Epithelial cell of esophagus (primary cell): Measurements from ENCODE around the gene SPPL3.
"Not testable (repeated sequence)": the region's sequence is repeated elsewhere in the genome, so short reads cannot be mapped to it uniquely, and the experiment has no call there.

ENCODE experiments used
- DNase-seq: peaks from one replicate; pipeline ENCODE4 v3.0.0; 2010; ENCODE audit warnings: low read depth
- H3K4me3 ChIP-seq: 2 replicates; pipeline ENCODE4 v1.5.1; 2011; ENCODE audit warnings: mild to moderate bottlenecking, low read length, control low read depth
- TF ChIP-seq, protein P1 (sequence below): IDR thresholded peaks from 2 replicates; pipeline ENCODE4 v1.5.1; 2011; ENCODE audit warnings: low read depth, mild to moderate bottlenecking, low read length, control low read depth, inconsistent platforms; ENCODE audit not compliant: insufficient read depth; ENCODE audit errors: missing control alignments

The SPPL3 gene

DNA sequence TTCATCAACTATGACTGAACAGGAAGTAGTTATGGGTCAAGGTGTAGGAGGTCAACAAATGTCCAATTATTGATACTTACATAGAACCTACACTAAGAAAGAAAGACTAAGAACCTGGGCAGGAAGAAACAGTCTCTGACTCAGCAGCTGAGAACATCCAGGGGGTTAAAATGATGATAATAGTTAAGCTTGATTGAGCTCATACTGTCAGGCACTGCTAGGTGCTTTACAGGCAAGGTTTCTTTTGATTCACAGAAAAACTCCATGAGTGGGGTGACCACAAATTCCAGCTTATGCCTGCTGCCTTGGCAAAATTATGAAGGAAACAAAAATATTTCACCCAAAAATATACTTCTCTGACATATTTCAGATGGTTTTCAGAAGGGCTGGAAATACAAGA lies 103.5 kb downstream of the SPPL3 start:
- TF ChIP-seq, protein P1, sequence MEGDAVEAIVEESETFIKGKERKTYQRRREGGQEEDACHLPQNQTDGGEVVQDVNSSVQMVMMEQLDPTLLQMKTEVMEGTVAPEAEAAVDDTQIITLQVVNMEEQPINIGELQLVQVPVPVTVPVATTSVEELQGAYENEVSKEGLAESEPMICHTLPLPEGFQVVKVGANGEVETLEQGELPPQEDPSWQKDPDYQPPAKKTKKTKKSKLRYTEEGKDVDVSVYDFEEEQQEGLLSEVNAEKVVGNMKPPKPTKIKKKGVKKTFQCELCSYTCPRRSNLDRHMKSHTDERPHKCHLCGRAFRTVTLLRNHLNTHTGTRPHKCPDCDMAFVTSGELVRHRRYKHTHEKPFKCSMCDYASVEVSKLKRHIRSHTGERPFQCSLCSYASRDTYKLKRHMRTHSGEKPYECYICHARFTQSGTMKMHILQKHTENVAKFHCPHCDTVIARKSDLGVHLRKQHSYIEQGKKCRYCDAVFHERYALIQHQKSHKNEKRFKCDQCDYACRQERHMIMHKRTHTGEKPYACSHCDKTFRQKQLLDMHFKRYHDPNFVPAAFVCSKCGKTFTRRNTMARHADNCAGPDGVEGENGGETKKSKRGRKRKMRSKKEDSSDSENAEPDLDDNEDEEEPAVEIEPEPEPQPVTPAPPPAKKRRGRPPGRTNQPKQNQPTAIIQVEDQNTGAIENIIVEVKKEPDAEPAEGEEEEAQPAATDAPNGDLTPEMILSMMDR = no peak
- DNase-seq = peak; percentile 10

DNA sequence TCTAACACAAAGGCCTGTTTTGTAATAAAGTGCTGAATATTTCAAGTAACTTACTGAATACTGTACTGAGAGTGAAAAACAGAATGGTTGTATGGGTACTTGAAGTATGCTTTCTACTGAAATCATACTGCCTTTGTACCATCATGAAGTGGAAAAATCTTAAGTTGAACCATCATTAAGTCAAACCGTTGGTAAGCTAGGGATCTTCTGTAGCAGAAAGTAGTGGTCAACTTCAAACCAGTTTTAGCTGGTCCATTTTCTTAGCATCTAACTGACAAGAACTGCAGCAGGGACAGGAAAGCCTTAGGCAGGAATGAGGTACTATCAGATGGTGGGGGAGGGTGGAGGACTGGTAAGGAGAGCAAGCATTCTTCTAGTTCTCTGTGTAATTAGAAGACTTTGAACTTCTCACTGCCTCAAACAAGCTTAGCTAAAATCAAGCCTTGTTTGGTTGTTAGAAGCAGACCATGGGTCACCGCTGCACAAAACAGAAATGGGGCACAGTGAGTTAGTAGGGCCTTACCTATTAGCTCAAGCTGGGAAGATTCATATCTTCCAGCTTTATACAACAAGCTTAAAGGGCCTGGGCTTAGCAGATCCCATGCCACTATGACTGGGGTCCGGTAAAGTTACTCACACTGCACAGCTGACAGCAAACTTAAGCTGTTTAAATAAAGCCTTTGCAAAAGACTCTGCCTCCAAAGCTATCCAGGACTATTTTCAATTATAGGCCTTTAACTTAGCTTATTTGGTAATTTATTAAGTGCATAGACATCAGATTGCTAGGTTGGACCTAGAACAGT lies 104.7 kb downstream of the SPPL3 start:
- TF ChIP-seq, protein P1 = no peak
- H3K4me3 ChIP-seq = no peak overlapping the region

More for the DNA sequence above, 103.5 kb downstream of the SPPL3 start:
- no peak overlapping the region for H3K4me3 ChIP-seq

DNA sequence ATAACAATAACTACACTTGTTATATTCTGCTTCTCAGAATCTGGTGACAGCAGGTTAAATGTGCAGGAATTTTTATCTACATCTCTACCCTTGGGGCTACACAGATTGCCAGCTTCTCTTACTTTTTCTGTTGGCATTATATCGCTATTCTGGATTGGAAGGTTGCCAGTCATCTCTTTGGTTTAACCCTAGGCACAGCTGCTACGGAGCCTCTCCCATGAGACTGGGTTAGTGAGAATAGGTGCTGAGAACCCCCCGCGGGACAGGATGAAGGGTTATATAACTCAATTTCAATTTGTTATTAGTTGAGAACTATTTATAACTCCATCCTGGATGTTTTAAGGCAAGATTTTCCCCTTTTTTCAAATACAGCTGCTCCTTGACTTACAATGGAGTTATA lies 105.5 kb downstream of the SPPL3 start:
- no peak overlapping the region for H3K4me3 ChIP-seq
- no peak for DNase-seq
- TF ChIP-seq, protein P1 = no peak

More for the DNA sequence above, 104.7 kb downstream of the SPPL3 start:
- no peak for DNase-seq

DNA sequence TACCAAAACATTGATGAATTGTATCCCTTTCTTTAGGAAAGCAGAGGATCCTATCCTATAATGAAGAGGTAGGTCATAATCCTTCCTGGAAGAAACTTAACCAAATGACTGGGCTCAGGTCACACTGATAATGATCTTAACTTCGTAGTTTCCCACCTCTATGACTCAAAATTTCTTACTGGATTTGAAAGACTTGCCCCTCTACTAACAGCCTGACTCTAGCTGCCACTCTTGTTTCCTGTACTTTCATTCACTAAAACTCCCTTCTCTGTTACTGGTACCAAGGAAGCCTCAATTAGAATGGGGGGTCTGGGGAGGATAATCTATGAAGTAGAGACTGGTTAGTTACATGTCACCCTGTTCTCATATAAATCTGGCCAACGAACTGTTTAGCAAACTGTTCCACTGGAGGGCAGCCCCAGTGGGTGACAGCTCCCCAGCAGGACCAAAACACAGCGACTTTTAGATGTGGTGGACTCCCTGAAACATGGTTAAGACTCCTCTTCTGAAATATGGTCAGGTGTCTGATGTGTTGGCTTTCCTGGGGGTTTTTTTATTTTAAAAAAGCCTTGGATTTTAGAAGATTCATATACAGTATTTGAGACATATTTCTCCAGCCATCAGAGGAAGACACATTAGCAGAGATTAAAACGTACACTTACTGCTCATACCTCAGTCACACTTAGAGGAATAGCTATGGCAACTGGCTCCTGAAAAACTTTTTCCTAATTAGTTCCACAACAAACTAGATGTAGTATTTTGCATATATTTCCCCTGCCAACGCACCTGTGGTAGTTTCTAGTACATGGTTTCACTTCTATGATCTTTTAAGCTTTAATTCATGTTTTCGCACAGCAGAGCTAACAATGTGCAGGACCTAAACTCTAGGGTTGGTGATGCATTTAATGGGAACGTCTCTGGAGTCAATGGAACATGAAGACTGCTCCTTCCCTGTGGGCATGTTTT lies 106.2 kb downstream of the SPPL3 start:
- TF ChIP-seq, protein P1 = no peak
- H3K4me3 ChIP-seq = no peak overlapping the region
- DNase-seq = no peak

DNA sequence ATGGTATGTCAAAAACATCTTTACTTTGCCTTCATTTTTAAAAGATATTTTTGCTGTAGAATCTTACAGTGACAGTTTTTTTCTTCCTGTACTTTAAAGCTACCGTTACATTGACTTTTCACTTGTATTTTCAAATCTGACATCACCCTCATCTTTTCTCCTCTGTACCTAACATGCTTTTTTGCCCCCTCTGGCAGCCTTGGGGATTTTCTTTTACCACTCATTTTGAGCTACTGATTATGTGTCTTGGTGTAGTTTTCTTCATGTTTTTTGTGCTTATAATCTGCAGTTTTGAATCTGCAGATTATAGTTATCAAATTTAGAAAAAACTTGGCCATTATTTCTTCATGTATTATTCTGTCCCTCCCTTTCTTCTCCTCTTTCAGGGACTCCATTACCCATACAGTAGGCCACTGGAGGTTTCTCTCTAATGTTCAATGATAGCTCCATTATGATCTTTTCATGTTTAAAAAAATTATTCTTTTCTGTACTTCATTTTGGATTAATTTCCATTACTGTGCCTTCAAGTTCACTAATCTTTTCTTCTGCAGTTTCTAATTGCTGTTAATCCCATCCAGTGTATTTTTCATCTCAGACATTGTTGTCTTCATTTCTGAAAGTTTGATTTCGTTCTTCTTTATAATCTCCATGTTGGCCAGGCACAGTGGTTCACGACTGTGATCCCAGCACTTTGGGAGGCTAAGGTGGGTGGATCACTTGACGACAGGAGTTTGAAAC lies 108.5 kb downstream of the SPPL3 start:
- no peak overlapping the region for H3K4me3 ChIP-seq
- TF ChIP-seq, protein P1 = no peak
- no peak for DNase-seq

DNA sequence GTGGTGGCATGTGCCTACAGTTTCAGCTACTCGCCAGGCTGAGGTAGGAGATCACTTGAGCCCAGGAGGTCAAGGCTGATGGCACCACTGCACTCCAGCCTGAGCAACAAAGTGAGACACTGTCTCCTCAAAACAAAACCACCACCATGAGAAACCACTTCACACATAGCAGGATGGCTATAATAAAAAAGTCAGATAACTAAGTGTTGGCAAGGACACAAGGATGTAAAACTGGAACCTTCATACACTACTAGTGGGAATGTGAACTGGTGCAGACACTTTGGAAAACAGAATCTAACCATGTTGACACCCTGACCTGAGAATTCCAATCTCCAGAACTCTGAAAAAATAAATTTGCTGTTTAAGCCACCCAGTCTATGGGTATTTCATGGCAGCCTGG lies 110.8 kb downstream of the SPPL3 start:
- TF ChIP-seq, protein P1 = no peak
- DNase-seq = no peak
- H3K4me3 ChIP-seq = no peak overlapping the region

DNA sequence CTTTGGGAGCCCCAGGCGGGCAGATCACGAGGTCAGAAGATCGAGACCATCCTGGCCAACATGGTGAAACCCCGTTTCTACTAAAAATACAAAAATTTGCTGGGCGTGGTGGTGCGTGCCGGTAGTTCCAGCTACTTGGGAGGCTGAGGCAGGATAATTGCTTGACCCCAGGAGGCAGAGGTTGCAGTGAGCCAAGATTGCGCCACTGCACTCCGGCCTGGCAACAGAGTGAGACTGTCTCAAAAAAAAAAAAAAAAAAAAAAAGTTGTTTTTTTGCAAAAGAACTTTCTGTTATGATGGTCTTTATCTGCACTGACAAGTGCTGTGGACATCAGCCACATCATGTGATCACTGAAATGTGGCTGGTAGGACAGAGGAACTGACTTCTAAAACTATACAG lies 111.7 kb downstream of the SPPL3 start:
- H3K4me3 ChIP-seq, DNase-seq: not testable (repeated sequence)
